ENCODE results near the gene LST1.

Gene LST1

DNA sequence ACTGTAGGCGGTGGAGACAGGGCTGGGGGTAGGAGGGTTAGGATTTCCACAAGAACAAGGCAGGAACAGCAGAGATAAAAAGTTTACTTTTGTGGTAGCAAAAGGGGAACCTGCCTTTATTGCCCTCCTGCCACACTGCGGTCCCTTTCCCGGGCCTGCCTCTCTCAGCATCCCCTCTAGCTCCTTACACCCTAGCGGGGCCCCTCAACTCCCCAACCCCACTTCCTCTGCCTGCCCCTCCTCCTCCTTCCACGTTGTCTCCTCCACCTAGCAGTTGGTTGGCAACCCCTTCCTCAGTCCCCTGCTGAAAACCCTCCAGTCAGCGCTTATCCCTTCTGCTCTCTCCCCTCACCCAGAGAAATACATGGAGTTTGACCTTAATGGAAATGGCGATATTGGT lies 29.7 kb downstream of the LST1 start:
- TF ChIP-seq, protein P1, sequence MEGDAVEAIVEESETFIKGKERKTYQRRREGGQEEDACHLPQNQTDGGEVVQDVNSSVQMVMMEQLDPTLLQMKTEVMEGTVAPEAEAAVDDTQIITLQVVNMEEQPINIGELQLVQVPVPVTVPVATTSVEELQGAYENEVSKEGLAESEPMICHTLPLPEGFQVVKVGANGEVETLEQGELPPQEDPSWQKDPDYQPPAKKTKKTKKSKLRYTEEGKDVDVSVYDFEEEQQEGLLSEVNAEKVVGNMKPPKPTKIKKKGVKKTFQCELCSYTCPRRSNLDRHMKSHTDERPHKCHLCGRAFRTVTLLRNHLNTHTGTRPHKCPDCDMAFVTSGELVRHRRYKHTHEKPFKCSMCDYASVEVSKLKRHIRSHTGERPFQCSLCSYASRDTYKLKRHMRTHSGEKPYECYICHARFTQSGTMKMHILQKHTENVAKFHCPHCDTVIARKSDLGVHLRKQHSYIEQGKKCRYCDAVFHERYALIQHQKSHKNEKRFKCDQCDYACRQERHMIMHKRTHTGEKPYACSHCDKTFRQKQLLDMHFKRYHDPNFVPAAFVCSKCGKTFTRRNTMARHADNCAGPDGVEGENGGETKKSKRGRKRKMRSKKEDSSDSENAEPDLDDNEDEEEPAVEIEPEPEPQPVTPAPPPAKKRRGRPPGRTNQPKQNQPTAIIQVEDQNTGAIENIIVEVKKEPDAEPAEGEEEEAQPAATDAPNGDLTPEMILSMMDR (conservative IDR thresholded peaks at IDR 0.05; ENCODE audit: low read depth): no peak
- H3K27ac ChIP-seq: no peak overlapping the region
- DNase-seq (ENCODE audit: low spot score): no peak
- ChIA-PET CTCF (no interaction called here), POLR2A (ENCODE audit: low non-redundant PET) (no interaction called here)

DNA sequence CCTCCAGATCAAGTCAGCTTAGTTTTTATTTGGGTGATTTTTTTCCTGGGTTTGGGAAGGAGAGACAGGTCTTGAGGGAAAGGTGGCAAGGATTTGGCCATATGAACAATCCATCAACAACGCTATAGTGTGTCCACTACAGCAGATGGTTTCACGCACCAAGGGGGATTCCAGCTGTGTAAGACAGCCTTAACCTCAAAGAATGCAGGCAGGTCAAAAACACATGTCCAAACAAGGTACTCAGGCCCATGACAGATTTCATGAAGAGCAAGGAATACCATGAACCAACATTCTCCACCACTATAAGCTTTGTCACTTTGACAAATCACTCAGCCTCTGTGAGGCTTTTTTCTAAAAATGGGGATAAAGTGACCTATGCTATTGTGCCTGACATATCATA lies 30.9 kb downstream of the LST1 start:
- no peak for DNase-seq (ENCODE audit: low spot score)
- no peak overlapping the region for H3K27ac ChIP-seq
- ChIA-PET POLR2A (ENCODE audit: low non-redundant PET) (no interaction called here), CTCF (interaction anchor here (0.6 kb wide), 1 partner anchor 1316 kb away, joined by 5 read pairs; no protein-coding TSS in a partner anchor)
- TF ChIP-seq, protein P1 (conservative IDR thresholded peaks at IDR 0.05; ENCODE audit: low read depth): no peak

DNA sequence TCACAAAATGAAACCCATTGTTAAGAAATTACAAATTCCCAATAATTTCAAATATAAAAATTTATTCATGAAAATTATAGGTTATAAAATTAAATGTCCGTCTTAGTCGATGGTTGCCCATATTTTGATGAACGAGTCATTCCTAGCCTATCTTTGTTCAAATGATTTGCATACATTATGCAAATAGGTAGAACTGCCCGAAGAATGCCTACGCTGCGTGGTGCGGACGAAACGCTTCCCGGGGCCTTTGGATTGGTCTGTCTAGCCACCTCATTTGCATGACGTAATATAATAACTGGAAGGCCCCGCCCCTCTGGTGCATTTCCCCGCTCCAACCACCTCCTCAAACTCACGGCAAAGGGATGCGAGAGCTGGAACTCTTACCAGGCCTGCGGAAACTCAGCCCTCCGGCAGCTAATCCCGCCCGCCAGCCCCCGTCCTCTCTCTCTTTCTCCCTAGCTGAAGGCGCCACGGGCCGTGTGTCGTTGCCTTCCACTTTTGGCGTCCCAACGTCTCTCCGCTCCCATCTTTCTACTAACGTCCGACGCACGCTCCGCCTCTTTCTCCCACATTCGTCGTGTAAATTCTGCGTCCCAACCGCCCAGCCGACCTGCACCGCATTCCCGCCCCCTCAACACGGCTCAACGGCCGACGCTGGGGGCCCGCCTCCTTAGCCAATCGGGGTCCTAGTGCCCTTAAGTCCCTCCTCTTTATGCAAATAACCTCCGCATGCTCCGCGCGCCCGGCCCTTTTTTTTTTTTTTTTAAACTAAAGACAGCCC lies 33.9 kb downstream of the LST1 start:
- ChIA-PET POLR2A (ENCODE audit: low non-redundant PET) (no interaction called here), CTCF (interaction anchor here (0.7 to 0.9 kb wide), 2 partner anchors 21 to 187 kb away, joined by 3 to 4 read pairs; partner anchors contain the start of gene LSM2)
- TF ChIP-seq, protein P1 (conservative IDR thresholded peaks at IDR 0.05; ENCODE audit: low read depth): no peak
- DNase-seq (ENCODE audit: low spot score): peak; percentile 99
- peak overlapping the region; percentile 99 for H3K27ac ChIP-seq

DNA sequence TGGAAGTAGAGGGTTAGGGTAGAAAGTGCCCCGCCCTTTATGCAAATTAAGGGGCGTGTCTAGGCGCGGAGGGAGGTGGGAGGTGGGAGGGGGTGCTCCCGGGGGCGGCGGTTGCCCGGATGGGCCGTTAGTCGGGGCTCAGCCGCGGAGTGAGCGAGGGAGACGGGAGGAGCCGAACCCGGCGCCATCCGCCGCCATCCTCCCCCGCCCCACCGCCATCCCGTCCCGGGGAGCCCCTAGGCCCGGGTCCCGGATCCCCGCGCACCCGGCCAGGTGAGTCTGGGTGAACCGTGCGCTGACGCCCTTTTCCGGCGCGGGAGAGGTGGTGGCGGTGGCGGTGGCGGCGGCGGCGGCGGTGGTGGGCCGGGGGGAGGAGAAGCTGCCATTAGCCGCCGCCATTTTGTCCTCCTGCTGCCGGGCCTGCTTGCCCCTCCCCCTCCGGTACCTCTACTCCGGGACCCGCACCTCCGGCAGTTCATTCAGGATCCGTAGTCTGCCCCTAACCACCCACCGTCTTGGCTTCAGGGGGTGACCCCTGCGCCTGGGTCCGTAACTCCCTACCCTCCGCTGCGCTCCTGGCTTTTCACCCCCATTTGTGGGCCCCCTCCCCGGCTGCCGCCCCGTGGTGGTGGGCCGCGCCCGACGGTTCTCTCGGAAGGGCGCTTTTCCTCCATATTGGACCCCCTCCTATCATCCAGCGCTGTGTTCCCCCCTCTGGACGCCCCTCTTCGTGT lies 34.7 kb downstream of the LST1 start, which contains the start of gene PRRC2A:
Gene PRRC2A (plus strand): TSS at position 130 of the 734 bp plus-strand sequence. CDS start 2,075 bp downstream, outside the sequence.
- ChIA-PET CTCF (interaction anchor here (0.9 kb wide), 1 partner anchor 22 kb away, joined by 3 read pairs; no protein-coding TSS in a partner anchor), POLR2A (ENCODE audit: low non-redundant PET) (no interaction called here)
- TF ChIP-seq, protein P1 (conservative IDR thresholded peaks at IDR 0.05; ENCODE audit: low read depth): no peak
- peak; percentile 73 for DNase-seq (ENCODE audit: low spot score)
- H3K27ac ChIP-seq: peak within 1 kb of the TSS; percentile 99

DNA sequence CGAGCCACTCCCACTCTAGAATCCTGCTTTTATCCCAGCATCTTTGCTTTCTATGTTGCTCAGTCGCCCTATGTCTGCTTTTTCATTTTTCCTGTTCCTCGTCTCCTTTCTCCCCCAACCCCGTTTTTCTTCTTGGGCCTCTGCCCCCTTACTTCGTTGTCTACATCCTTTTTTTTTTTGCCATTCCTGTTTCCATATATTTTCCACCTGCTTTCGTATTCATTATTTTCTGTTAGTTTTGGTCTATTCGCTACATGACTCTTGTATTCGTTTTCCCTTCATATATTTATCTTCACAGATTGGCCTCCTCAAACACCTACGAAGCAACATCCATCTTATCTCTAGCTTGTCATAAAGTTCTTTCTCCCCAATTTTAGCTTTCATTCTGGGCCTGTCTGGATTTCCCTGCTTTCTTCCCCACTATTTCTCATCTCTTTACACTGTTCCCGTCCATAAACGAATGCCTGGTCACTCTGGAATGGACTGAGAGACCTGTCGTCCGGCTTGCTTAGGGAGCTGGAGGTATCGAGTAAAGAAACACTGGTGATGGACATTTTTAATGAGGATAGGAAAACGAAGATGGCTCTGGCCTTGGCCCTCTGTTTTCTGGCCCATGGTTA lies 35.4 kb downstream of the LST1 start:
- no peak for DNase-seq (ENCODE audit: low spot score)
- CTCF ChIA-PET: no interaction called here
- TF ChIP-seq, protein P1 (conservative IDR thresholded peaks at IDR 0.05; ENCODE audit: low read depth): no peak
- POLR2A ChIA-PET (ENCODE audit: low non-redundant PET): no interaction called here
- H3K27ac ChIP-seq: peak overlapping the region; percentile 99

DNA sequence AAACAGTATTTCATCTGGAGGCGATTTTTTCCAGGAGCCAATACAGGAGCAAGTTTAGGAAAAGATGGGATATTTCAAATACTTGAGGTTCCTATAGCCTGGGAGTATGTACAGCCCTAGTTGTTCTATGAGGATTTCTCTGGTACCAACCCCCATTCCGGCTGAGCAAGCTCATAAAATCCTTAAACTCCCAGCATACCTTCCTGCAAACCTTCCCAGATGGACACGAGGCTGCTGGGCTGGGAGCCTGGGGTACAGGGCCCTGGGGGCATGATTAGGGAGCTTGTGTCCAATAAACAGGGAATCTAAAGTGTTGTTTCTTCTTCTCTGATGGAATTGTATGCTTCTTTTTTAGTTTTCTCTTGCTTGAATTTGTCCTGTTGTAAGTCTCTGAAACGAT lies 35.9 kb downstream of the LST1 start:
- peak; percentile 23 for DNase-seq (ENCODE audit: low spot score)
- CTCF ChIA-PET: no interaction called here
- POLR2A ChIA-PET (ENCODE audit: low non-redundant PET): interaction anchor here (1.1 kb wide), 1 partner anchor 29 kb away, joined by 3 read pairs; no protein-coding TSS in a partner anchor
- H3K27ac ChIP-seq: peak overlapping the region; percentile 56
- TF ChIP-seq, protein P1 (conservative IDR thresholded peaks at IDR 0.05; ENCODE audit: low read depth): no peak
